ENCODE data around the gene DMKN.

DNA sequence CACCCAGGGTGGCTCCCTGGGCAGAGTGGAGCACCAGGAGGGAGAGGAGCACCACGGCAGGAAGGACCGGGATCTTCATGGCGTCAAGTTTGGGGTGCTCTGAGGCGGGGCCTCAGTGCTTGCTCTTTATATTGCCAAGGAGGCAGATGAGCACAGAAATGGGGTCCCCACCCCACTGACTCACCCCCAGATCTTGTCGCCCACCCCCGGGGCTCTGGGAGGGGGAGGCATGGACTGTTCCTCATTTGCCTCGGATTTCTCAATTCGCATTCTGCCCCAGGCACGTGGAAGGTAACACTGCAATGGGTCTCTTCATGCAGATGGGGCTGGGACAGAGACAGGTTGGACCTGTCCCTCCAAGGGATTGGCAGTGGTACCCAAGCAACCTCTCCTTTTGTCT is 23.1 kb downstream of the DMKN start, which contains the start of gene KRTDAP:
- no peak for TF ChIP-seq ZNF274 (IDR thresholded peaks at IDR 0.05; ENCODE audit: low read depth, low read length)
- TF ChIP-seq YY1 (IDR thresholded peaks at IDR 0.05; ENCODE audit: insufficient read depth, insufficient read length), result no peak
